HEK293T (cell line): ENCODE results near the gene FRZB.

ENCODE experiments used
- CTCF ChIA-PET: fragments of 350-600 bp; formaldehyde crosslinking; extraction: SDS; loops from one replicate; lab custom pipeline; 2021; ENCODE audit warnings: antibody characterized with exemption, inconsistent platforms; lab: Yijun Ruan, JAX
- POLR2A ChIA-PET: fragments of 350-600 bp; formaldehyde crosslinking; extraction: SDS; loops from one replicate; lab custom pipeline; 2020; ENCODE audit warnings: antibody characterized with exemption, inconsistent platforms; lab: Yijun Ruan, JAX
- DNase-seq: peaks from one replicate; pipeline ENCODE4 v3.0.0; 2012; ENCODE audit warnings: mixed read lengths; ENCODE audit errors: extremely low spot score
- ARNT ChIP-seq: fragments of 450-650 bp; IDR thresholded peaks from 2 replicates; pipeline ENCODE4 v1.6.1; 2017; ENCODE audit warnings: mild to moderate bottlenecking
- BHLHE40 ChIP-seq: fragments of 450-650 bp; IDR thresholded peaks from 2 replicates; pipeline ENCODE4 v1.6.1; 2016; ENCODE audit warnings: mild to moderate bottlenecking, moderate library complexity, borderline replicate concordance
- CTBP1 ChIP-seq: fragments of 450-650 bp; IDR thresholded peaks from 2 replicates; pipeline ENCODE4 v1.6.1; 2016; ENCODE audit warnings: borderline replicate concordance
- ELF4 ChIP-seq: fragments of 450-650 bp; IDR thresholded peaks from 2 replicates; pipeline ENCODE4 v1.6.1; 2017; ENCODE audit warnings: antibody characterized with exemption
- FOXA1 ChIP-seq: fragments of 450-650 bp; IDR thresholded peaks from 2 replicates; pipeline ENCODE4 v1.6.1; 2016; ENCODE audit warnings: mild to moderate bottlenecking
- FOXK2 ChIP-seq: fragments of 450-650 bp; IDR thresholded peaks from 2 replicates; pipeline ENCODE4 v1.6.1; 2016; ENCODE audit warnings: mild to moderate bottlenecking
- FOXM1 ChIP-seq: fragments of 450-650 bp; IDR thresholded peaks from 2 replicates; pipeline ENCODE4 v1.6.1; 2017; ENCODE audit warnings: mild to moderate bottlenecking, borderline replicate concordance
- HDGF ChIP-seq: fragments of 450-650 bp; IDR thresholded peaks from 2 replicates; pipeline ENCODE4 v1.6.1; 2017; ENCODE audit warnings: antibody characterized with exemption, borderline replicate concordance
- L3MBTL2 ChIP-seq: fragments of 450-650 bp; conservative IDR thresholded peaks from 2 replicates; pipeline ENCODE4 v1.6.1; 2016; ENCODE audit warnings: mild to moderate bottlenecking
- LEF1 ChIP-seq: fragments of 450-650 bp; IDR thresholded peaks from 2 replicates; pipeline ENCODE4 v1.6.1; 2017; ENCODE audit warnings: mild to moderate bottlenecking, borderline replicate concordance
- NFRKB ChIP-seq: fragments of 450-650 bp; IDR thresholded peaks from 2 replicates; pipeline ENCODE4 v1.6.1; 2016; ENCODE audit warnings: mild to moderate bottlenecking, moderate library complexity
- PKNOX1 ChIP-seq: fragments of 450-650 bp; IDR thresholded peaks from 2 replicates; pipeline ENCODE4 v1.6.1; 2016
- SP1 ChIP-seq: fragments of 450-650 bp; IDR thresholded peaks from 2 replicates; pipeline ENCODE4 v1.6.1; 2017
- SUZ12 ChIP-seq: fragments of 450-650 bp; IDR thresholded peaks from 2 replicates; pipeline ENCODE4 v1.6.1; 2016; ENCODE audit warnings: mild to moderate bottlenecking
- TARDBP ChIP-seq: fragments of 450-650 bp; IDR thresholded peaks from 2 replicates; pipeline ENCODE4 v1.6.1; 2016
- ZNF384 ChIP-seq: fragments of 450-650 bp; IDR thresholded peaks from 2 replicates; pipeline ENCODE4 v1.6.1; 2016

FRZB gene

GRCh38 chr2:182866461-182867406 is at the start of gene FRZB:
Gene FRZB, minus strand, starts transcription at chr2:182866637. Its CDS starts 85 bp downstream, at chr2:182866552.
- peak; percentile 62 for DNase-seq
- ChIA-PET CTCF (interaction anchor here (0.6 kb wide), 2 partner anchors 58 to 335 kb away, joined by 4 to 5 read pairs; no protein-coding TSS in a partner anchor), POLR2A (interaction anchor here (1.0 to 1.5 kb wide), 2 partner anchors 25 to 151 kb away, joined by 3 to 4 read pairs; partner anchors contain the start of gene DNAJC10)
- TF ChIP-seq ELF4 = no peak
- no peak for TF ChIP-seq FOXA1
- TF ChIP-seq SP1 = no peak
- no peak for TF ChIP-seq FOXM1
- TF ChIP-seq CTBP1 = no peak
- TF ChIP-seq FOXK2 = no peak
- no peak for TF ChIP-seq LEF1
- no peak for TF ChIP-seq L3MBTL2
- no peak for TF ChIP-seq TARDBP
- no peak for TF ChIP-seq ZNF384
- no peak for TF ChIP-seq PKNOX1
- TF ChIP-seq NFRKB = no peak

GRCh38 chr2:182915369-182916326 is 49.2 kb upstream of the FRZB start:
- TF ChIP-seq BHLHE40 (no peak), PKNOX1 (peak; percentile 82), ZNF384 (0 out of 2 replicates have a peak, but pooled peaks have one; percentile 36), FOXM1 (no peak), ELF4 (no peak)
- DNase-seq = peak; percentile 49
- ChIA-PET CTCF (no interaction called here), POLR2A (interaction anchor here (0.9 kb wide), 1 partner anchor 209 kb away, joined by 4 read pairs; the partner anchor contains the start of gene NUP35)

- ChIA-PET CTCF (no interaction called here), POLR2A (interaction anchor here (0.9 kb wide), 1 partner anchor 210 kb away, joined by 4 read pairs; the partner anchor contains the start of gene NUP35)
- no peak for DNase-seq
- TF ChIP-seq SP1 (no peak), ELF4 (no peak)
These were observed 48.4 kb upstream of the FRZB start for GRCh38 chr2:182914852-182915251.

- no peak for DNase-seq
- ChIA-PET CTCF (no interaction called here), POLR2A (interaction anchor here (0.6 kb wide), 1 partner anchor 198 kb away, joined by 3 read pairs; no protein-coding TSS in a partner anchor)
- no peak for TF ChIP-seq FOXA1
- no peak for TF ChIP-seq SUZ12
These were observed 46.6 kb upstream of the FRZB start for GRCh38 chr2:182913064-182913463.

GRCh38 chr2:182912518-182912915 is 46.1 kb upstream of the FRZB start:
- ChIA-PET POLR2A (interaction anchor here (0.6 kb wide), 1 partner anchor 198 kb away, joined by 3 read pairs; no protein-coding TSS in a partner anchor), CTCF (no interaction called here)
- TF ChIP-seq CTBP1 (no peak), PKNOX1 (peak; percentile 77)
- DNase-seq = no peak

- POLR2A ChIA-PET = interaction anchor here (0.6 kb wide), 1 partner anchor 197 kb away, joined by 3 read pairs; no protein-coding TSS in a partner anchor
- TF ChIP-seq HDGF (no peak), ELF4 (no peak), CTBP1 (no peak), BHLHE40 (no peak), SP1 (no peak), TARDBP (no peak), FOXM1 (no peak), SUZ12 (no peak), FOXA1 (no peak), ARNT (no peak), FOXK2 (no peak), LEF1 (no peak), L3MBTL2 (no peak), ZNF384 (no peak), PKNOX1 (no peak), NFRKB (no peak)
- DNase-seq = no peak
- CTCF ChIA-PET = no interaction called here
These were observed 45.5 kb upstream of the FRZB start for GRCh38 chr2:182911813-182912517.
